OCI-LY1 (cell line): ENCODE measurements around the gene SLC27A2.

Source experiments
- EZH2 ChIP-seq: fragments of 200-600 bp; sonication (generic), shearing (Covaris generic); IDR thresholded peaks from 2 replicates; pipeline ENCODE4 v1.8.0; 2017; ENCODE audit warnings: borderline replicate concordance, mixed run types, mild to moderate bottlenecking, antibody characterized with exemption, low read length, moderate library complexity, mixed read lengths
- TF ChIP-seq, protein P1 (sequence below): fragments of 200-600 bp; sonication (generic), shearing (Covaris generic); IDR thresholded peaks from 2 replicates; pipeline ENCODE4 v1.5.1; 2017; ENCODE audit warnings: mild to moderate bottlenecking, antibody characterized with exemption, low read length, moderate library complexity, mixed read lengths

DNA sequence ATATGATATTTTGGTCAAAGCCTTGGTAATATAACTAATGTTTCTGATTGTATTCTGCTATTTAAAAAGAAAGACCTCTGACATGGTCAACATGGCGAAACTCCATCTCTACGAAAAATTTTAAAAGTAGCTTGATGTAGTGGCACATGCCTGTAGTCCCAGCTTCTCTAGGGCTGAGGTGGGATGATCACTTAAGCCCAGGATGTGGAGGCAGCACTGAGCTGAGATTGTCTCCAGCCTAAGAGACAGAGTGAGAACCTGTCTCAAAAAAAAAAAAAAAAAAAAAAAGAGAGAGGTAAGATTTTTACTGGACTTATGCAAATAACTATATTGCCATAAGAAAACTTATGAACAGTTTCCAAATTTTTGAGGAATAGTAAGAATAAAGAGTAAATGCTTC, 30.5 kb upstream of the SLC27A2 start:
- TF ChIP-seq, protein P1, sequence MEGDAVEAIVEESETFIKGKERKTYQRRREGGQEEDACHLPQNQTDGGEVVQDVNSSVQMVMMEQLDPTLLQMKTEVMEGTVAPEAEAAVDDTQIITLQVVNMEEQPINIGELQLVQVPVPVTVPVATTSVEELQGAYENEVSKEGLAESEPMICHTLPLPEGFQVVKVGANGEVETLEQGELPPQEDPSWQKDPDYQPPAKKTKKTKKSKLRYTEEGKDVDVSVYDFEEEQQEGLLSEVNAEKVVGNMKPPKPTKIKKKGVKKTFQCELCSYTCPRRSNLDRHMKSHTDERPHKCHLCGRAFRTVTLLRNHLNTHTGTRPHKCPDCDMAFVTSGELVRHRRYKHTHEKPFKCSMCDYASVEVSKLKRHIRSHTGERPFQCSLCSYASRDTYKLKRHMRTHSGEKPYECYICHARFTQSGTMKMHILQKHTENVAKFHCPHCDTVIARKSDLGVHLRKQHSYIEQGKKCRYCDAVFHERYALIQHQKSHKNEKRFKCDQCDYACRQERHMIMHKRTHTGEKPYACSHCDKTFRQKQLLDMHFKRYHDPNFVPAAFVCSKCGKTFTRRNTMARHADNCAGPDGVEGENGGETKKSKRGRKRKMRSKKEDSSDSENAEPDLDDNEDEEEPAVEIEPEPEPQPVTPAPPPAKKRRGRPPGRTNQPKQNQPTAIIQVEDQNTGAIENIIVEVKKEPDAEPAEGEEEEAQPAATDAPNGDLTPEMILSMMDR, result no peak
- no peak for TF ChIP-seq EZH2
